SH-SY5Y (cell line): ENCODE data around the gene EOLA2.

Experiments
- GATA2 ChIP-seq: IDR thresholded peaks from 2 replicates; pipeline ENCODE4 v1.6.1; 2011; ENCODE audit warnings: mild to moderate bottlenecking, low read depth, low read length
- GATA3 ChIP-seq: IDR thresholded peaks from 2 replicates; pipeline ENCODE4 v1.6.1; 2011; ENCODE audit warnings: low read depth, mild to moderate bottlenecking, low read length, moderate library complexity

DNA sequence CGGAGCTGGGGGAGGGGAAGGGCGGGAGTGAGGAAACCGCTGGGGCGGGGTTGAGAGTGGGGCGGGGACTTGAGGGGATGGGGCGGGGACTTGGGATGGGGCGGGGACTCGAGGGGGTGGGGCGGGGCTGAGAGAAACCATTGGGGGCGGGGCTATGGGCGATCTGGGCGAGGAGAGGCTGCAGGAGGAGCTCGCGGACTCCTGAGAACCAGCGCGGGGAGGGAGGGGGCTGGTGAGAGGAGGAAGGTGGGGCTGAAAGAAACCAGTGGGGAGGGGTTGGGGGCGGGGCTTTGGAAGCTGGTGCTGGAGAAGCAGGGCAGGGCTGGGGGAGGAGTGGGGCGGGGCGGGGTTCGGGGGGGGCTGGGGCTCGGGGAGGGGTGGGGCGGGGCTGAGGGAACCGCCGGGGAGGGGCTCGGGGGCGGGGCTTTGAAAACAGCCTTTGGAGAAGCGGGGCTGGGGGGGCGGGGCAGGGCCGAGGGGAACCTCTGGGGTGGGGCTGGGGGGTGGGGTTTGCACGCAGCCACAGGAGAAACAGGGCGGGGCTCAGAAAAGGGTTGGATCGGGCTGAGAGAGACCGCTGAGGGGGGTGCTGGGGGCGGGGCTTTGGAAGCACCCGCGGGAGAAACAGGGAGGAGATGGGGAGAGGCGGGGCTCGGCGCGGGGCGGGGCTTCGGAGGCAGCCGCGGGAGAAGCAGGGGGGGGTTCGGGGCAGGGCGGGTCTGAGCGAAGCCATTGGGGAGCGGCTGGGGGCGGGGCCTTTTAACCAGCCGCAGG lies 777 bp upstream of the EOLA2 start:
- TF ChIP-seq GATA3 (no peak), GATA2 (no peak)
